Kidney epithelial cell (primary cell): ENCODE results near the gene LAMC3. TPM values are rescaled to one million over a fixed set of nuclear protein-coding genes. Genes with fewer than 3 reads are reported as not detected.

Experiments used
- DNase-seq: peaks from one replicate; pipeline ENCODE4 v3.0.0-alpha.2; 2010; ENCODE audit warnings: low read depth
- H3K27me3 ChIP-seq: 2 replicates; pipeline ENCODE4 v1.6.0; 2011; ENCODE audit warnings: low read length; ENCODE audit not compliant: control insufficient read depth, insufficient read depth
- H3K36me3 ChIP-seq: 2 replicates; pipeline ENCODE4 v1.5.1; 2011; ENCODE audit warnings: low read length; ENCODE audit not compliant: control insufficient read depth, insufficient read depth
- H3K4me3 ChIP-seq: 2 replicates; pipeline ENCODE4 v1.5.1; 2011; ENCODE audit warnings: low read depth, mild to moderate bottlenecking, control low read depth, low read length
- total RNA-seq: library from RNA; depleted of rRNA; stranded (reverse); fragments of >200 nt; gene quantifications from 2 replicates; pipeline ENCODE4 v1.2.3, GENCODE V29; 2015
- TF ChIP-seq, protein P1 (sequence below): IDR thresholded peaks from 2 replicates; pipeline ENCODE4 v1.5.1; 2011; ENCODE audit warnings: mild to moderate bottlenecking, moderate library complexity, low read length, control low read depth, inconsistent platforms; ENCODE audit not compliant: insufficient read depth, poor library complexity, severe bottlenecking

The LAMC3 gene
- total RNA-seq, 1 donor from 2014 or later, result 7.5 TPM

DNA sequence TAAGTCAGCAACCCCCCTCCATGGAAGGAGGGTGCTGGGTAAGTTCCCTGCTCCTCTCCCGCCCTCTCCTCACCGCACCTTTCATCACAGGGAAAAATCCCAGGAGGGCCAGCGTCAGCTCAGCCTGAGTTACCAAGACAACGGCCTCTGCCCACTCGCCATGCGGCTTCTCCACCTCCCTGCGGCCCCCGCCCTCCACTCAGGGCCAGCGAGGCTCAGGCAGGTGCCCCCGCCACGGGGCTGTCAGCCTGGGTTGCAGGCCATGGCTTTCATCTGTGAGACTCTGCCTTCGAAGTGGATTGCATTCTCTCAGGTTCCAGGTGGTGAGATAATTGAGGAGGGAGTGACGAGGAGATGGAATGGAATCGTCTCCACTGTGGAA, 27.2 kb upstream of the LAMC3 start:
- DNase-seq, result no peak
- H3K4me3 ChIP-seq, result no peak overlapping the region
- no peaks in the 10 kb centered on the region for H3K36me3 ChIP-seq
- TF ChIP-seq, protein P1, sequence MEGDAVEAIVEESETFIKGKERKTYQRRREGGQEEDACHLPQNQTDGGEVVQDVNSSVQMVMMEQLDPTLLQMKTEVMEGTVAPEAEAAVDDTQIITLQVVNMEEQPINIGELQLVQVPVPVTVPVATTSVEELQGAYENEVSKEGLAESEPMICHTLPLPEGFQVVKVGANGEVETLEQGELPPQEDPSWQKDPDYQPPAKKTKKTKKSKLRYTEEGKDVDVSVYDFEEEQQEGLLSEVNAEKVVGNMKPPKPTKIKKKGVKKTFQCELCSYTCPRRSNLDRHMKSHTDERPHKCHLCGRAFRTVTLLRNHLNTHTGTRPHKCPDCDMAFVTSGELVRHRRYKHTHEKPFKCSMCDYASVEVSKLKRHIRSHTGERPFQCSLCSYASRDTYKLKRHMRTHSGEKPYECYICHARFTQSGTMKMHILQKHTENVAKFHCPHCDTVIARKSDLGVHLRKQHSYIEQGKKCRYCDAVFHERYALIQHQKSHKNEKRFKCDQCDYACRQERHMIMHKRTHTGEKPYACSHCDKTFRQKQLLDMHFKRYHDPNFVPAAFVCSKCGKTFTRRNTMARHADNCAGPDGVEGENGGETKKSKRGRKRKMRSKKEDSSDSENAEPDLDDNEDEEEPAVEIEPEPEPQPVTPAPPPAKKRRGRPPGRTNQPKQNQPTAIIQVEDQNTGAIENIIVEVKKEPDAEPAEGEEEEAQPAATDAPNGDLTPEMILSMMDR, result no peak
- peaks cover 20% of the 10 kb centered on the region for H3K27me3 ChIP-seq

DNA sequence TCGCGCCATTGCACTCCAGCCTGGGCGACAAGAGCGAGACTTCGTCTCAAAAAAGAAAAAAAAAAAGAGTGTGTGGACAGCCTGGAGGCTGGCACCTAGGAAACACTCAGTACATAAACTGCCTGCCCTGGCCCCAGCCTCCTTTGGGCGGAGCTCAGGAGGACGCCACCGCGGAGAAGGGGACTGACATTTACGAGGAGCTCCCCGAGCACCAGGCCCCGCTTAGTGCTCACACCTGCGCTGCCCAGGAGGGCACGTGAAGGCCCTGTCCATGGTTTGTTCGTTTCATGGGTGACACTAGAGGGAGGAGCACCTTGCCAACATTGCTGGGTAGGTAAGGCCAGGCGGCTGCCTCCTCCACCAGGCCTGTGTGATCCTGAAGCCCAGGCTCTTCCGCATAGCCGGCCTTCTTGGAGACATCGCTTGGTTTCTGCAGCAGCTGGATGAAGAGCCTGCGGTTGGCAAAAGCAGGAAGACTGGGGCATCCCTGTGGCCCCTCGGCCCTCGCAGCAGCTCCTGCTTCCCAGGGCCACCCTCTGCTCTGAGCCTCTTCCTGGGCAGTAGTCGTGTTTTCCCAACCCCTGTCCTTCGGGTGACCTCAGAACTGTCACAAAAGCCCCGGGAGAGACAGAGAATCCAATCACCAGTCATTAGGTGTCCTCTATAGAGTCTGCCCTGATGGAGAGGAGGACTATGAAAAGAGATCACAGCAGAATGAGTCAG, 26.2 kb upstream of the LAMC3 start:
- TF ChIP-seq, protein P1, result no peak
- no peak for DNase-seq
- H3K36me3 ChIP-seq, result no peaks in the 10 kb centered on the region
- peaks cover 31% of the 10 kb centered on the region for H3K27me3 ChIP-seq
- no peak overlapping the region for H3K4me3 ChIP-seq

GRCh38 chr9:130983359-130983670, 25.7 kb upstream of the LAMC3 start:
- Histone ChIP-seq H3K27me3 (peaks cover 32% of the 10 kb centered on the region), H3K4me3 (no peak overlapping the region), H3K36me3 (no peaks in the 10 kb centered on the region)
- DNase-seq, result no peak
- TF ChIP-seq, protein P1, result no peak

GRCh38 chr9:130983970-130984369, 25.0 kb upstream of the LAMC3 start:
- Histone ChIP-seq H3K36me3 (no peaks in the 10 kb centered on the region), H3K27me3 (peaks cover 32% of the 10 kb centered on the region), H3K4me3 (no peak overlapping the region)
- TF ChIP-seq, protein P1, result no peak
- no peak for DNase-seq

- TF ChIP-seq, protein P1, result no peak
- Histone ChIP-seq H3K27me3 (peaks cover 32% of the 10 kb centered on the region), H3K36me3 (no peaks in the 10 kb centered on the region), H3K4me3 (no peak overlapping the region)
- DNase-seq, result no peak
Observed at GRCh38 chr9:130984521-130984920, 24.5 kb upstream of the LAMC3 start.

- DNase-seq, result no peak
- peaks cover 32% of the 10 kb centered on the region for H3K27me3 ChIP-seq
- no peak overlapping the region for H3K4me3 ChIP-seq
- H3K36me3 ChIP-seq, result no peaks in the 10 kb centered on the region
- TF ChIP-seq, protein P1, result no peak
Observed at GRCh38 chr9:130985029-130985428, 23.9 kb upstream of the LAMC3 start.
